GM12891 (cell line): ENCODE data around the gene SGCE.

ENCODE experiments used
- PAX5 ChIP-seq: IDR thresholded peaks from 2 replicates; pipeline ENCODE4 v1.6.1; 2011; ENCODE audit warnings: low read length, moderate library complexity, mild to moderate bottlenecking; ENCODE audit not compliant: insufficient read depth, severe bottlenecking
- POLR2A ChIP-seq: IDR thresholded peaks from 2 replicates; pipeline ENCODE4 v1.6.1; 2011; ENCODE audit warnings: low read depth, low read length, control low read depth
- POLR2AphosphoS5 ChIP-seq: IDR thresholded peaks from 2 replicates; pipeline ENCODE4 v1.6.1; 2011; ENCODE audit warnings: low read depth, low read length, control low read depth
- POU2F2 ChIP-seq: IDR thresholded peaks from 2 replicates; pipeline ENCODE4 v1.6.1; 2011; ENCODE audit warnings: low read depth, mild to moderate bottlenecking, control low read depth, low read length, moderate library complexity
- SPI1 ChIP-seq: IDR thresholded peaks from 2 replicates; pipeline ENCODE4 v1.6.1; 2011; ENCODE audit warnings: low read depth, low read length, control low read depth
- TAF1 ChIP-seq: IDR thresholded peaks from 2 replicates; pipeline ENCODE4 v1.6.1; 2011; ENCODE audit warnings: low read depth, low read length, control low read depth

DNA sequence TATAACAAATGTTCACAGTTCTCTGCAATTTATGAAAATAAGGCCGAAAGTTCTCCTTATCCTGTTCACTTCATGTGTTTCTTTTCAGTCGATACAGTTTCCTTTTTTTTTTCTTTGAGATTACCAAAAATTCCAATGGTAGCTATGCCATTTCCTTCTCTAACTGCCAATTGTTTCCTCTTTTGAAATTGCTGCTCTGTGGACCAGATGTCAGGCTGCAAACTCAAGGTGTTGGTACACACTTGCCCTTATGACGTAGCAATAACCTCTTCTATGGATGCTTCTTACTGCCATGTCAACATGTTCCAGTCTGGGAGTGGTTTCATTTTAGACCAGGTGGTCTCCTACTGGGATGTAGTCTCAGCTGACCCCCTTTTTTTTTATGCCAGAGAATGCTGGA is 93.4 kb downstream of the SGCE start:
- TF ChIP-seq POU2F2 (no peak), POLR2AphosphoS5 (no peak), POLR2A (no peak), SPI1 (no peak), TAF1 (no peak), PAX5 (no peak)
